Stromal cell of bone marrow (primary cell): ENCODE results near the gene FA2H.
"Not testable (repeated sequence)": the region's sequence is repeated elsewhere in the genome, so short reads cannot be mapped to it uniquely, and the experiment has no call there.

ENCODE experiments used
- DNase-seq: peaks from one replicate; pipeline ENCODE4 v3.0.0-alpha.2; 2012; ENCODE audit warnings: low read depth

Gene FA2H

GRCh38 chr16:74680681-74681080 is 93.9 kb downstream of the FA2H start:
- DNase-seq, result no peak

DNA sequence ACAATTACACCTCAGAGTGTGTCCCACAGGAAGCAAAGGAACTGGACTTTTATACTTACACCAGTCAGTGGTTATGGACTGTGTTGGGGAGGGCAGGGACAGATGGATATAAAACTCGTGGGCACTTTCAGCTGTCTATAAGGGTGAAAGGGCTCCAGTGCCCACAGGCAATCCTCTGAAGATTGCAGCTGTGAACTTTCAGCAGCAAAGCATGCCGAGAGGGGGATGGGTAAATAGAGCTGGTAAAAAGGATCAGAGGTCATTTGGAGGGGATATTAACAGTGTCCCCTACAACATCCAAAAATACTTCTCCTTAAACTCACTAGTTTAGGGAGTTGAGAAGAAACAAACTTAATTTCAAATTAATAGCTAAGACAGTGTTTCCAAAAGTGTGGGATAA is 94.6 kb downstream of the FA2H start:
- no peak for DNase-seq

DNA sequence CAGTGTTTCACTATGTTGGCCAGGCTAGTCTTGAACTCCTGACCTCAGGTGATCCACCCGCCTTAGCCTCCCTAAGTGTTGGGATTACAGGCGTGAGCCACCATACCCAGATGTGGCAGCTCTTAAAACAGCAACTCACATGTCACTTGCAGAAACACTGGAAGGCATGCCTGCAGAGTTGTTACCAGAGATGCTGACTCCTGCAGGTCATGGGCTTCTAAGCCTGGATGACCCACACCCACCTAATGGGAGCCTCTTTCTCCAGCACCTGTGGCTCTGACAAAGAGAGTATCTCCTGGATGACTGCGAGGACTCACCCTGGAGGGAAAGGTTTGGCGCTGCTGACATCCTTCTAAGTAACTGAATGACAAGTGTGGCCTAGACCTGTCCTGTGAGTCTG is 96.8 kb downstream of the FA2H start:
- DNase-seq, result no peak

- no peak for DNase-seq
Observed at GRCh38 chr16:74673876-74674275, 100.7 kb downstream of the FA2H start.

DNA sequence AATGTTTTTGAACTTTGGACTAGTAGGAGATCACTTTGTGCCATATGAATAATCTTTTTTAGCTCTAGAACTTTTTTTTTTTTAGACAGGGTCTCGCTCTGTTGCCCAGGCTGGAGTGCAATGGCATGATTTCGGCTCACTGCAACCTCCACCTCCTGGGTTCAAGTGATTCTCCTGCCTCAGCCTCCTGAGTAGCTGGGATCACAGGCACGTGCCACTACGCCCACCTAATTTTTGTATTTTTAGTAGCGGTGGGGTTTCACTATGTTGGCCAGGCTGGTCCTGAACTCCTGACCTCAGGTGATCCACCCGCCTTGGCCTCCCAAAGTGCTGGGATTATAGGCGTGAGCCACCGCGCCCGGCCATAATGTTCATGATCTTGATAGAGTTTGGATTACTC is 105.7 kb downstream of the FA2H start:
- not testable (repeated sequence) for DNase-seq

DNA sequence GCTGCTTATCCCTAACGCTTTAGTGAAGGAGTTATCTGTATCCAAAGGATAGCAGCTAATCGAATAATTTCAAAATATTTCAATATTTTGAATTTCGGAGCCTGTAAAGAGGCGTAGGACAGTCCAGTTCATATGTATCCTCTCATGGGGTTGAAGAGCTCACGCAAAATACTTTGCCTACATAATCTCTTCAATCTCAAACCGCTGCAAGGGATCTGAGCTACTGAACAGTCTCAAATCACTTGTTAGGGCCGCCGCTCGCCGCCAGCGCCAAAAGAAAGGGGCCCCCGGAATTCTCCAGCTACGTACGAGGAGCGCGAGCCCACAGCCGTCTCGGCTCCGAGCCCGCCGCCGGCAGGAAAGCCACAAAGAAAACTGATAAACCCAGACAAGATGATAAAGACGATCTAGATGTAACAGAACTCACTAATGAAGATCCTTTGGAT is 107.3 kb downstream of the FA2H start:
- DNase-seq, result no peak

DNA sequence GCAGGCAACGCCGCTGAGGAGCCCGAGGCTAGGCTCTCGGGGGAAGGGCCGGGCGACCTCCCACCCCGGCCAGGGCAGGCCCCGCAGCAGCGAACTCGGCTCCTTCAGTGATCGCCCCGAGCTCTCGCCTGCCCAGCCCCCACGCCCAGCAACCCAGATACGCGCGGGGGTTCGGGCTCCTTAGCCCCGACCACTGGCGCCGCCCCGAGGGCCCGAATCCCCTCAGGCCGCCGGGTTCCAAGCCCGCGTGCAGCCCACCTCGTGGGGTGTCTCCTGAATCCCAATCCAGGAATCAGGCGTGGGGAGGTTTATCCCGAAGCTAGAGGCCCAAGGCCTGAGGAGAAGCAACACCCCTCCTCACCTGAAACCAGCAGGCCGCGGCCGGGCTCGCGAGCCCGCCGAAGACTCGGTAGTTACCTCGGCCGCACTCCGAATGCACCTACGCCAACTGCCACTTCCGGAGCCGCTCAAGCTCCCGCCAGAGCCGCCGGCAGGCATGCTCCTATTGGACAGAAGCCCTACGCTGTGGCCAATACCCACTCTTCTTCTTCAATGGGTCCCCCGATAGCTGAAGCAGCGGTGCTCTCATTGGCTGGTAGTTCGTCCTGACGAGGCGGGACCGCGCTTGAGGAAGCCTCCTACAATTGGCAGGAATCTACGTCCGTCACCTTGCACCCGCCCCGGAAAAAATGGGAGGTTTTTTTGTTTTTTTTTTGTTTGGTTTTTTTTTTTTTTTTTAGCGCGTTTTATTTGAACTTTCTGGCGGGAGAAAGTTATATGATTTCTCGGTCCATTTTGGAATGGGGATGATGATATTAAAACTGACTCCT is 108.0 kb downstream of the FA2H start, which contains the start of gene RFWD3:
Gene RFWD3 (minus strand): TSS at position 453 of the 830 bp plus-strand sequence. CDS start 5,428 bp downstream, outside the sequence.
- peak; percentile 98 for DNase-seq

- no peak for DNase-seq
Observed at GRCh38 chr16:74666010-74666421, 108.6 kb downstream of the FA2H start.
